Keratinocyte (primary cell): Measurements from ENCODE around the gene PLAC9.

Source experiments
- EZH2 ChIP-seq: IDR thresholded peaks from one replicate; pipeline ENCODE4 v1.6.1; 2012; ENCODE audit warnings: inconsistent platforms, mild to moderate bottlenecking, low read length, moderate library complexity
- TF ChIP-seq, protein P1 (sequence below), 3 experiments: IDR thresholded peaks in 1 of 3; conservative IDR thresholded peaks in 1 of 3; optimal IDR thresholded peaks in 1 of 3; 2 replicates in 2 of 3; 3 replicates in 1 of 3; pipeline versions ENCODE3 to v1.5.1; 2011; ENCODE audit warnings: low read length in 3 of 3, mild to moderate bottlenecking in 3 of 3, moderate library complexity in 2 of 3, control low read depth in 1 of 3, inconsistent platforms in 1 of 3; ENCODE audit not compliant: insufficient read depth in 2 of 3; ENCODE audit errors: extremely low read depth in 1 of 3

DNA sequence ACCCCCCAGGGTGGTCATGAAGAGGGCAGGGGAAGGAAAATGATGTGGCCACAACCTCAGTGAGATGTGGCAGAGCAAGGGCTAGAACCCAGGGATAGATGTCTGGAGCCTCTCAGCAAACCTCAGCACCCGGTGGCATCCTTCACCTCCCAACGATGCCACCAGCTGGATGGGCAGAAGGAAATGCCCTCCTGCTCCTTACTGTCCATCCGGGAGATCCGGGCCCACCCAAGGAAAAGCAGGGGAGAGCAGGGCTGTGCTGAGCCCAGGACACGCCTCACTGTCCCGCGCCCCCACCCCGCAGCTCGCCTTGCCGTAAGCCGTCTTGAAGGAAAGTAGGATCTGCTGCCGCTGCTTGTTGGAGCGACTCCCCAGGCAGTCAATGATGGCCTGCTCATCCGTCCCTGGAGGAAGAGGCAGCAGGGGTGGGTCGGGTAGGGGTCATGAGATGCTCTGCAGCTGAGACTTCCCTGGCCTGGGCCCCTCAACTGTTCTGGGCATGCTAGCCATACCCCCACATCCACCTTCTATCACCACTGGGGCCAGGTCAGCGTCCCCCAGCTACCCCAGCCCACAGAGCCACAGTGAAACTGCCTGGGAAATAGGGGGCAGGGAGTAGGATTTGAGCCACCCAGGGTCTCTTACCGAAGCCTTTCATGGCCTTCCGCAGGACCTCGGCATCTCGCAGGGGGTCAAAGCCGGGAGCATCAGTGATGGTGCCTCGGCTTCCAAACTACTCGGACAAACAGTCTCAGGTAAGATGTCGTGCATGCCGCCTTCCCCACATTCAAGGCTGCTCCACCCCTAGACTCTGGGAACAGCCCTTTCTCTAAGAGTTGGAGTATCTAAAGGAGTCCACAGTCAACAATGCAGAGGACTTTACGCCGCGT lies 34.3 kb downstream of the PLAC9 start:
- TF ChIP-seq, protein P1, sequence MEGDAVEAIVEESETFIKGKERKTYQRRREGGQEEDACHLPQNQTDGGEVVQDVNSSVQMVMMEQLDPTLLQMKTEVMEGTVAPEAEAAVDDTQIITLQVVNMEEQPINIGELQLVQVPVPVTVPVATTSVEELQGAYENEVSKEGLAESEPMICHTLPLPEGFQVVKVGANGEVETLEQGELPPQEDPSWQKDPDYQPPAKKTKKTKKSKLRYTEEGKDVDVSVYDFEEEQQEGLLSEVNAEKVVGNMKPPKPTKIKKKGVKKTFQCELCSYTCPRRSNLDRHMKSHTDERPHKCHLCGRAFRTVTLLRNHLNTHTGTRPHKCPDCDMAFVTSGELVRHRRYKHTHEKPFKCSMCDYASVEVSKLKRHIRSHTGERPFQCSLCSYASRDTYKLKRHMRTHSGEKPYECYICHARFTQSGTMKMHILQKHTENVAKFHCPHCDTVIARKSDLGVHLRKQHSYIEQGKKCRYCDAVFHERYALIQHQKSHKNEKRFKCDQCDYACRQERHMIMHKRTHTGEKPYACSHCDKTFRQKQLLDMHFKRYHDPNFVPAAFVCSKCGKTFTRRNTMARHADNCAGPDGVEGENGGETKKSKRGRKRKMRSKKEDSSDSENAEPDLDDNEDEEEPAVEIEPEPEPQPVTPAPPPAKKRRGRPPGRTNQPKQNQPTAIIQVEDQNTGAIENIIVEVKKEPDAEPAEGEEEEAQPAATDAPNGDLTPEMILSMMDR (optimal IDR thresholded peaks at IDR 0.05 in 1 of 3, IDR thresholded peaks at IDR 0.05 in 1 of 3, conservative IDR thresholded peaks at IDR 0.05 in 1 of 3; ENCODE audit: extremely low read depth in 1 of 3, insufficient read depth in 2 of 3, low read length in 3 of 3) = no peak
- TF ChIP-seq EZH2 = no peak
